Measurements from ENCODE around the gene OR7E24.
A peak's percentile ranks its signal among the peaks of the same experiment; 100 is the strongest.
"Not testable (repeated sequence)": the region's sequence is repeated elsewhere in the genome, so short reads cannot be mapped to it uniquely, and the experiment has no call there.

OR7E24 gene

GRCh38 chr19:9250630-9251029, at the start of gene OR7E24:
Gene OR7E24 (plus strand): TSS chr19:9250930. CDS start chr19:9251044, 114 bp downstream.
- no peak for DNase-seq (ENCODE audit: low read depth)

GRCh38 chr19:9205501-9206113, 45.1 kb upstream of the OR7E24 start:
- peak; percentile 8 for DNase-seq (ENCODE audit: low read depth)

- no peak for DNase-seq (ENCODE audit: low read depth)
These were observed 31.2 kb upstream of the OR7E24 start, which contains the start of gene OR7D4 for GRCh38 chr19:9219489-9219888. Gene OR7D4 (minus strand): TSS chr19:9219589. CDS start chr19:9214837, 4,752 bp downstream.

- no peak for DNase-seq (ENCODE audit: low read depth)
These were observed 506 bp downstream of the OR7E24 start for GRCh38 chr19:9251236-9251635.

- DNase-seq (ENCODE audit: low read depth), result not testable (repeated sequence)
These were observed 32.8 kb downstream of the OR7E24 start for GRCh38 chr19:9283485-9283884.

- no peak for DNase-seq (ENCODE audit: low read depth)
These were observed 38.6 kb downstream of the OR7E24 start for GRCh38 chr19:9289231-9289884.

GRCh38 chr19:9295411-9295849, 44.7 kb downstream of the OR7E24 start:
- no peak for DNase-seq (ENCODE audit: low read depth)

GRCh38 chr19:9296336-9296735, 45.6 kb downstream of the OR7E24 start:
- no peak for DNase-seq (ENCODE audit: low read depth)
